Upper lobe of right lung (tissue), 1 donor: Measurements from ENCODE around the gene ARHGAP45. TPM values are rescaled to one million over a fixed set of nuclear protein-coding genes. Genes with fewer than 3 reads are reported as not detected.
A peak's percentile ranks its signal among the peaks of the same experiment; 100 is the strongest.

Source experiments
- ATAC-seq: fragments of 200-7000 bp; cut with Tn5 transposase; one replicate; pipeline ENCODE4 v1.9.1; 2020; ENCODE audit warnings: mild to moderate bottlenecking, moderate library complexity
- DNase-seq: peaks from one replicate; pipeline ENCODE4 v3.0.0-alpha.2; 2020
- H3K27ac ChIP-seq: fragments of 200-600 bp; one replicate; pipeline ENCODE4 v1.8.0; 2022
- H3K27me3 ChIP-seq: fragments of 200-600 bp; one replicate; pipeline ENCODE4 v1.8.0; 2022; ENCODE audit warnings: mild to moderate bottlenecking
- H3K36me3 ChIP-seq: fragments of 200-600 bp; one replicate; pipeline ENCODE4 v1.8.0; 2022
- H3K4me1 ChIP-seq: fragments of 200-600 bp; one replicate; pipeline ENCODE4 v1.8.0; 2022
- H3K4me3 ChIP-seq: fragments of 200-600 bp; one replicate; pipeline ENCODE4 v1.8.0; 2022; ENCODE audit warnings: mild to moderate bottlenecking
- H3K9me3 ChIP-seq: fragments of 200-600 bp; one replicate; pipeline ENCODE4 v1.8.0; 2022
- intact Hi-C: fragments of 100-400 bp; cut with DNase I; formaldehyde crosslinking; loops from one replicate; pipeline ENCODE4 v1.11.0; 2022
- total RNA-seq: library from RNA; stranded (reverse); fragmentation: NEBNext Ultra II Directional; extraction: Animal tissue kit (Norgen Biotek cat#: 25700); gene quantifications from one replicate; pipeline ENCODE4 v1.2.1, GENCODE V29; 2021
- TF ChIP-seq, protein P1 (sequence below): fragments of 200-600 bp; IDR thresholded peaks from one replicate; pipeline ENCODE4 v1.8.0; 2022; ENCODE audit warnings: antibody characterized with exemption
- donor health status: DM: no; HTN: yes; CAD: no; lungs with severe emphysema.

Gene ARHGAP45
- total RNA-seq, 1 donor from 2014 or later, result 98.2 TPM

DNA sequence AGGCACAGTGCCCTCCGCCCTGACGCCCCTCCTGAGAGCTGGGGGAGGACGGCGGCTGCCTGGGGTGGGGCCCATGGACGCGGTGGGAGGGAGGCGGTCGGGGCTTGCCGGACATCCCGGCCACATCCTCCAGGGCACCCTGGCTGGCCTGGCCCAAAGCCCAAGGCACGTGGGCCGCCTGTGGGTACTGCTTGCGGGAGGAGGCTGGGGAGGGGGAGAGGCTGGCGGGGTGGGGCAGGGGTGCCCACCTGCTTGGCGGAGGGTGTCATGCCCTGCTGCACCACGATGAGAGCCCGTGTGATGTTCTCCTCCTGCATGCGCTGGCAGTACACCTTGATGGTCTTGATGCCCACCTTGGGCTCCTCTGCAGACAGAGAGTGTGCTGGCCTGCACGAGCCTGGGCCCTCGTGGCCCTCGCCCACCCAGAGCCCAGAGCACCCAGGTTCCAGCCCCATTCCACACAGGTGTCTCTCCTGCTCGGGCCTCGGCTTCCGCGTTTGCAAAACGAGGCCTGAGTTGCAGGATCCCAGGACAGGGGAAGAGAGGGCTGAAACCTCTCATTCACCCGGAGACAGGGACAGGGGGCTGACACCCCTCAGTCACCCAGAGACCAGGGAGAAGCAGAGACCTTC, 24.7 kb downstream of the ARHGAP45 start:
- no peaks in the 10 kb centered on the region for H3K9me3 ChIP-seq
- intact Hi-C loops, result no loop called here
- no peaks in the 10 kb centered on the region for H3K27me3 ChIP-seq
- no peak overlapping the region for H3K4me3 ChIP-seq
- H3K36me3 ChIP-seq, result peaks cover 60% of the 10 kb centered on the region
- TF ChIP-seq, protein P1, sequence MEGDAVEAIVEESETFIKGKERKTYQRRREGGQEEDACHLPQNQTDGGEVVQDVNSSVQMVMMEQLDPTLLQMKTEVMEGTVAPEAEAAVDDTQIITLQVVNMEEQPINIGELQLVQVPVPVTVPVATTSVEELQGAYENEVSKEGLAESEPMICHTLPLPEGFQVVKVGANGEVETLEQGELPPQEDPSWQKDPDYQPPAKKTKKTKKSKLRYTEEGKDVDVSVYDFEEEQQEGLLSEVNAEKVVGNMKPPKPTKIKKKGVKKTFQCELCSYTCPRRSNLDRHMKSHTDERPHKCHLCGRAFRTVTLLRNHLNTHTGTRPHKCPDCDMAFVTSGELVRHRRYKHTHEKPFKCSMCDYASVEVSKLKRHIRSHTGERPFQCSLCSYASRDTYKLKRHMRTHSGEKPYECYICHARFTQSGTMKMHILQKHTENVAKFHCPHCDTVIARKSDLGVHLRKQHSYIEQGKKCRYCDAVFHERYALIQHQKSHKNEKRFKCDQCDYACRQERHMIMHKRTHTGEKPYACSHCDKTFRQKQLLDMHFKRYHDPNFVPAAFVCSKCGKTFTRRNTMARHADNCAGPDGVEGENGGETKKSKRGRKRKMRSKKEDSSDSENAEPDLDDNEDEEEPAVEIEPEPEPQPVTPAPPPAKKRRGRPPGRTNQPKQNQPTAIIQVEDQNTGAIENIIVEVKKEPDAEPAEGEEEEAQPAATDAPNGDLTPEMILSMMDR, result no peak
- no peak overlapping the region for H3K27ac ChIP-seq
- DNase-seq, result peak; percentile 62
- H3K4me1 ChIP-seq, result peaks cover 24% of the 10 kb centered on the region
- no peak for ATAC-seq

DNA sequence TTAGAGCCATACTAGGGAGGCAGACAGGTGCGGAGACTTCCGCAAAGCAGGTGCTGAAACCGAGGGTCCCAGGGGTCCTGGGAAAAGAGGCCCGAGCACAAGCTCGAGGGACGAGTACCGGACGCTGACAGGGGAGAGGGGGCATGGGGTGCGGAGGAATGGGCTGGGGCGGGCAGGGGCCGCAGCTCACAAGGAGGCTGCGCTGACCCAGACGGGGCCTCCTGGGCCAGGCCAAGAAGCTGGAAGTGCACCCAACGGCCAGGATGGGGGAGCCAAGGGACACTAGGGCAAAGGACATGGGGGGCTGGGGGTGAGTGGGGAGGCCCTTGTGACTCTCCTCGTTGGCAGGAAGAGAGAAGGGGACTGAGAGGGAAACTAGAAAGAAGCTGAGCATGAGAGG, 26.4 kb downstream of the ARHGAP45 start:
- no peaks in the 10 kb centered on the region for H3K27me3 ChIP-seq
- intact Hi-C loops, result no loop called here
- DNase-seq, result peak; percentile 61
- peaks cover 49% of the 10 kb centered on the region for H3K36me3 ChIP-seq
- no peak overlapping the region for H3K27ac ChIP-seq
- TF ChIP-seq, protein P1, result no peak
- H3K9me3 ChIP-seq, result no peaks in the 10 kb centered on the region
- ATAC-seq, result no peak
- H3K4me1 ChIP-seq, result peaks cover 24% of the 10 kb centered on the region
- H3K4me3 ChIP-seq, result no peak overlapping the region

DNA sequence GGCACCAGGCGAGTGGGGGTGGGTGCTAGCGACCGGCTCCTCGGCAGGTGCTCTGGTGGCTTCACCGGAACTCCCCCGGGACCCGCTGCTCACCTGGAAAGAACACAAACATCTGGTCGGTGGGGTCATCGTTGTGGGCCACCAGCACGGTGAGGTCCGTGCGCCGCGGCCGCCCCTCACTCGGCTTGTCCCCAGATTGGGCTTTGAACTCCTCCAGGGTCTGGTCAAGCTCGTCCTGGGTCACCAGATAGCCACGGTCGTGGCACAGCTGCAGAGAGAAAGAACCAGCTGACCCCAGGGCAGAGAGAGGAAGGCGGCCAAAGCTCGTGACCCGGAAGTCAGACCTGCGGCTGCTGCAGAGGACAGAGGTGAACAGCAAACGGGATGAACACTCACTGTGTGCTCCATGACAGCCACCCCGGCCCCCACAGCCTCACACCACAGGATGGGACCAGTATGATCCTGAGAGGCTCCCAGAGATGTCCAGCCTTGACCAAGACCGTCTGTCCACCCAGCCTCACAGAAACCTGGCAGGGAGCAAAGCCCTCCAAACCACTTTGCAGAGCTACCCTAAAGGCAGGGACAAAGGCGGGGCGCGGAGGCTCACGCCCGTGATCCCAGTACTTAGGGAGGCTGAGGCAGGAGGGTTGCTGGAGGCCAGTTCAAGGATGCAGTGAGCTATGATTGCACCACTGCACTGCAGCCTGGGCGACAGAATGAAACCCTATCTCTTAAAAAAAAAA, 27.0 kb downstream of the ARHGAP45 start:
- peak; percentile 66 for DNase-seq
- intact Hi-C loops, result no loop called here
- H3K27ac ChIP-seq, result no peak overlapping the region

DNA sequence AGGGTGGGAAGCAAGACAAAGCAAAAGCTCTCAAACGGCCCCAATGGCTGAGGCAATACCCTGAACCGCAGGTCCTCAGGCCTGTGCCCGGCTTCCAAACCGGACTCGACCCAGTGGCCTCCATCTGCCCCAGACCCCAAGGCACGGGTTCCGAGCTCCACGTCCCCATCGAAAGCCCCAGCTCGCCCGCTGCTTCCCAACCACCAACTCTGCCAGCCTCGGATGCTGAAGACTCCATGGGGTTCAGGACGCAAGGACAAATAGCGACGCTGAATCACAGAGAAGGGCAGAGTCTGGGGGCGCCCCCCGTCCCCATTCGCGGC, 27.6 kb downstream of the ARHGAP45 start:
- peak overlapping the region; percentile 91 for H3K4me3 ChIP-seq
- no peaks in the 10 kb centered on the region for H3K9me3 ChIP-seq
- peaks cover 30% of the 10 kb centered on the region for H3K4me1 ChIP-seq
- DNase-seq (peak; percentile 69), ATAC-seq (no peak)
- no peaks in the 10 kb centered on the region for H3K27me3 ChIP-seq
- intact Hi-C loops, result no loop called here
- H3K36me3 ChIP-seq, result peaks cover 36% of the 10 kb centered on the region
- TF ChIP-seq, protein P1, result no peak
- H3K27ac ChIP-seq, result peak overlapping the region; percentile 72

More for the DNA sequence above, 27.0 kb downstream of the ARHGAP45 start:
- H3K4me1 ChIP-seq, result peaks cover 26% of the 10 kb centered on the region
- H3K4me3 ChIP-seq, result peak overlapping the region; percentile 91
- peaks cover 42% of the 10 kb centered on the region for H3K36me3 ChIP-seq
- H3K9me3 ChIP-seq, result no peaks in the 10 kb centered on the region
- TF ChIP-seq, protein P1, result no peak
- ATAC-seq, result no peak
- no peaks in the 10 kb centered on the region for H3K27me3 ChIP-seq

DNA sequence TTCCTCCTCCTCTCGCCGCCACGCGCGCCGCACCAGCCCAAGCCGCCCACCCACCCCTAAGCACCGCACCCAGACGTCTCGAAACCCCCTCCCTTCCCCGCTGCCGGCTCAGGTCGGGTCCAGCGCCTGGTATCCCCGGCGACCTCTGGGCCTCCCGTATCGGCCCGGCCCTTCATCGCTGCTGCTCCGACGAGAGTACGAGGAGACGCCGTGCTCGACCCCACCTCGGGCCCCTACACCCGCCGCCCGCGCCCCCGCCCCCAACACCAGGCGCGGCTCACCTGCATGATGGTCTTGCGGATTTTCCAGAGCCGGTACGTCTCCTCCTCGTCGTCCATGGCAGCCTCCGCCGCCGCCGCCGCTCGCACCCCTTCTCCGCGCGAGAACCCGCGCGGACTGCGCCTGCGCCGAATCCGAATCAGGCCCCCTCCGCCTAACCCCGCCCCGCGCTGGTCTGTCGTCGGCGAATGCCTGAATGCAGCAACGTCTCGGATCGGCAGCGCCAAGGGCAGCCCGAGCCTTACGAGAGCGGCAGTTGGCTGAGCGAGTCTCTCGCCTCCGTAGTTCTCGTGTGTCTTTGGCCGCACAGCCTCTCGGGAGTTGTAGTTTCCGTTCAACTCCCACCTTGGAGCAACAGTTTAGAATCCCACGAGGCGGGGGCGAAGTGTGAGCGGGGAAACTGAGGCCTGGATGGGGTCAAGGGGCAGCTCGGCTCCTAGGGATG, 28.2 kb downstream of the ARHGAP45 start, which contains the start of gene POLR2E:
TSS of gene POLR2E (minus strand) at position 398 of the 724 bp plus-strand sequence. CDS start at position 338, 60 bp downstream.
- Histone ChIP-seq H3K9me3 (no peaks in the 10 kb centered on the region), H3K36me3 (peaks cover 30% of the 10 kb centered on the region), H3K27ac (peak within 1 kb of the TSS; percentile 72), H3K27me3 (no peaks in the 10 kb centered on the region), H3K4me3 (peak within 1 kb of the TSS; percentile 91), H3K4me1 (peaks cover 33% of the 10 kb centered on the region)
- ATAC-seq (peak; percentile 91), DNase-seq (peak; percentile 99)
- intact Hi-C loops, result no loop called here
- TF ChIP-seq, protein P1, result no peak
